Prostate gland (tissue), 2 donors: ENCODE measurements around the gene INSIG2.

Source experiments
- CTCF ChIP-seq, 4 experiments: fragments of 200-600 bp in 2 of 4; fragments of 450-650 bp in 2 of 4; sonication (generic) in 2 of 4; IDR thresholded peaks; 1 replicate in 3 of 4; 2 replicates in 1 of 4; pipeline ENCODE4 v1.5.1; 2016 to 2019; ENCODE audit warnings: antibody characterized with exemption in 4 of 4, mild to moderate bottlenecking in 2 of 4, moderate library complexity in 2 of 4
- POLR2A ChIP-seq: fragments of 450-650 bp; IDR thresholded peaks from one replicate; pipeline ENCODE4 v1.6.1; 2016; ENCODE audit warnings: antibody characterized with exemption, mild to moderate bottlenecking

GRCh38 chr2:118119158-118119727 lies 31.0 kb downstream of the INSIG2 start:
- no peak for TF ChIP-seq CTCF (IDR thresholded peaks at IDR 0.05)
- no peak for TF ChIP-seq POLR2A
